GM18520 (cell line): ENCODE data around the gene TRPC1.

Source experiments
- ATAC-seq: cut with Tn5 transposase; IDR thresholded peaks from one replicate; pipeline ENCODE4 v1.9.1; 2021; ENCODE audit not compliant: unreplicated experiment

TRPC1 gene

GRCh38 chr3:142828703-142829305 lies 105.0 kb downstream of the TRPC1 start:
- peak; percentile 93 for ATAC-seq

DNA sequence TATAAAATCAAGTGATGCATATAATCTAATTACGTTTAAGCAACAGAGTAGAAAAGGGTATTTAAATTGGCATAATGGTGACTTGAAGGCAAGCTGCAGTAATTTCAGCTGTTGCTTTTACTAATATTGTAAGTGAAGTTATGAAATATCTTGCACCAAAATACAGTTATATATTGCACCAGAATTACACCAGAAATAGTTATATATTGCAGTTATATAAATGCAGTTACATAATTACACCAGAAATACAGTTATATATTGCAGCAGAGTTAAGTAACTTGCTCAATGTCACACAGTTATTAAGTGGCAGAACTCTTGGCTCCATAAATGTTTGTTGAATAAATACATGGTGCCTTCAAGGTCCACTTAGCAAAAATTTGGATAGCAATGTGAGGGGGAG lies 113.7 kb downstream of the TRPC1 start:
- no peak for ATAC-seq

DNA sequence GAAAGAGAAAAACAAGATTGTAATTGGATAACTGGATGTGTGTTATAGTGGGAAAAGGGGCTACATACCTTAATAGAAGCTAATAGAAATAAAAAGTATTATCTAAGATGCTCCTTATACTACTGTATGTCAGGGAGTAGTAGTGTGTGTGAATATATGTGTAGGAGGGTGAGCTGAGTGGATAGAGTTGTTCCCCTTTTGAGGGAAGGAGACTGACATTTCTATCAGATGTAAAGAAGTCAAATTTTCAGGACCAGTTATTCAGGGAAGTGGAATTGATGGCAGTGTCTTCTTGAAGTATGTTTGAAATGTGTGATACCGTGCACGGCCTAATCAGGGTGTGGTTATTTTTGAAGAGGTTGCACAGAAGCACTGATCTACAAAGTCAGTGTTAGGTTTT lies 116.0 kb downstream of the TRPC1 start:
- ATAC-seq, result no peak

DNA sequence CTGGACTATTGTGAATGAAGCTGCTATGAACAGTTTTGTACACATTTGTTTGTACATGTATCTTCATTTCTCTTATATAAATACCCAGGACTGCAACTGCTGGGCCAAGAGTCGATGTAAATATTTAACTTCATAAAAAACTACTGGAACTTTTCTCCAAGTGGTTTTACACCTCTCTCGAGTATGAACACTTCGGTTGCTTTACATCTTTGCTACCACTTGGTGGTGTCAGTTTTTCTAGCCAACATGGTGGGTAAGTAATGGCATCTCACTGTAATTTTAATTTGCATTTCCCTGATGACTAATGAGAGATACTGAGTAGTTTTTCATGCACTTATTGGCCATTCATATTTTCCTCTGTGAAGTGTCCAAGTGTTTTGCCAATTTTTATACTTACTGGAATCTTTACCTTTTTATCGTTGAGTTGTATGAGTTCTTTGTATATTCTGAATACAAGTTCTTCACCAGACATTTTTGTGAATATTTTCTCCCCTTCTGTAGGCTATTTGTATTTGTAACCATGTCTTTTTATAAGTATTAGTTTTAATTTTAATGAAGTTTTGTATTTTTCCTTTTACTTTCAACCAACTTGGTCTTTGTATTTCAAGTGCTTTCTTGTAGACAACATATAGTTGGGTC lies 120.6 kb downstream of the TRPC1 start:
- ATAC-seq, result peak; percentile 91

DNA sequence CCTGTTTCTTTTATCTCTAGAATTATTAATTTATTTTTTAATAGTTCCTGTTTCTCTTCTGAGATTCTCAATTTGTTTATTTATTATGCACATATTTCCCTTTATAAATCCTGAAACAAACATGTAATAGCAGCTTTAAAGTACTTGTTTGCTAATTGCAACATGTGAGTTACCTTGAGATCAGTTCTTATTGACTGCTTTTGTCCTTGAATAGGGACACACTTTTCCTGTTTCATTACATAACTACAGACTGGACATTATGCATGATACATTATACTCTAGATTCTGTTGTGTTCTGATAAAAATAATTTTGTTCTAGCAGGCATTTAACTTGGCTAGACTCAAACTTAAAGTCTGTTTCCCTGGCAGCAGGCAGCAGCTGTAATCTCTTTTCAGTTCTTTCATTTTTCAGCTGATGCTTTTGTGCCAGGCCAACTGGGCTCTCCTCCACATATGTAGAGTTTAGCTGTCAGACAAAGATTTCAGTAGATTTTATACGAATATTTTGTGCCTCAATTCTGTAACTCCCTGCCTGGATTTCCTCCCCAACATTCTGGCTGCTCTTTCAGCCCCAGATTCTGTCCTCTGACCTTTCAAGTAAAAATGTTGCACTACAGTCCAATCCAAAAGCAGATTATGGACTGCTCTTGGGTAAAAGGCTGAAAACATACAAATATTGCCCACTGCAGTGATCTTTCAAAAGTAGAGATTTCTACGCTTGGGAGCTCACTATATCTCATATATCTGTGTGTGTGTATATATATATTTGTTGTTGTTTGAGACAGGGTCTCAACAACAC lies 123.1 kb downstream of the TRPC1 start:
- no peak for ATAC-seq

GRCh38 chr3:142849148-142849547 lies 125.3 kb downstream of the TRPC1 start:
- no peak for ATAC-seq

DNA sequence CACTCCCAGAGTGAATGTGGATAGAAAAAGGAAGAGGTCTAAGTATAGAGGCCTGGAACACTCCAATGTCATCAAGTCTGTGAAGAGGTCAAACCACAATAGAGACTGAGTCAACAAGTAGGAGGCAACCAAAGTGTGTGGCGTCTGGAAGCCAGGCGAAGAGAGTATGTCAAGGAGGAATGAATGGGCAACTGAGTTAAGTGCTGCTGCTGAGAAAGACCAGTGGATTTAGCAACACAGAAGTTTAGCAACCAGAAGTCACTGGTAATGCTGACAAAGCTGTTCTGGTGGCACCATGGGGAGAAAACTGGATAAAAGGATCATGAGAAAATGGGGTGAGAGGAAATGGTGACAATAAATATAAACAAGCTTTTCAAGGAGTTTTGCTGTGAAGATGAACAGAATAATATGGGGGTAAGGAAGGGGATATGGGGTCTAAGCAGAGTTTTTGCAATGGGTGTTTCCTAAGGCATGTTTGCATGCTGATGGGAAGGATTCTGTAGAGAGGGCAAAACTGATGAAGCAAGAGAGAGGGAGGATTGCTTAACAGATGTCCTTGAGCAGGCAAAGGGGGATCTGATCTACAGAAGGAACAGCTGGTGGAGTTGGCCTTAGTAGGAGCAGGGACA lies 126.7 kb downstream of the TRPC1 start:
- no peak for ATAC-seq

DNA sequence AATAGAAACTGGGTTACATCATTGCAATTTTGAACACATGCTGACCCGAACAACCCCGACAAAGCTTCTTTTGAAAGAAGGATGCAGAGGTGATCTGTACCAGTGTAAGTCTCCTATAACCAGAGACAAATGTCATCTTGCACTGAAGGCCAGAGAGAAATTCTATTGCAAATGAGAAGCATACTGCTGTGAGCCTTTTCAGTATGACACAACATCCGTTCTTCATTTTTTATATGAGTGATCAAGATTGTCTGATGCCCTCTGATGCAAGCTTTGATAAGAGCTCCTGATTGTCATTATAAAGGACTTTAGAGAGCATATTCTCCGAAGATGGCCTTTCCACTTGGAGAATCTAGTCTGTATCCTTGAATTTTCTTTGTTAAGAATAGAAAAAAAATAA lies 128.2 kb downstream of the TRPC1 start:
- ATAC-seq, result no peak

GRCh38 chr3:142853270-142854168 lies 129.7 kb downstream of the TRPC1 start:
- no peak for ATAC-seq

GRCh38 chr3:142857056-142857455 lies 133.2 kb downstream of the TRPC1 start:
- no peak for ATAC-seq
